T-cell (primary cell): ENCODE measurements around the gene CEP170B. TPM values are rescaled to one million over a fixed set of nuclear protein-coding genes. Genes with fewer than 3 reads are reported as not detected.
"Not testable (repeated sequence)": the region's sequence is repeated elsewhere in the genome, so short reads cannot be mapped to it uniquely, and the experiment has no call there.

Source experiments
- ATAC-seq, 4 experiments: fragments of 200-7000 bp in 3 of 4; fragments of 150-1000 bp in 1 of 4; cut with Tn5 transposase; replicated peaks in 1 of 4; 1 replicate in 3 of 4; 2 replicates in 1 of 4; pipeline ENCODE4 v1.10.0; 2021; ENCODE audit warnings: moderate library complexity in 3 of 4, mild to moderate bottlenecking in 2 of 4, moderate number of reproducible peaks in 1 of 4
- CTCF ChIA-PET, 2 donors: fragments of 300-600 bp; sonication (Branson Sonifier 250); formaldehyde crosslinking; loops; one replicate each; lab custom pipeline; 2022; ENCODE audit warnings: antibody characterized with exemption in 2 of 2; lab: Charles Lee
- POLR2A ChIA-PET, 2 donors: fragments of 300-600 bp; sonication (Branson Sonifier 250); formaldehyde crosslinking; loops; one replicate each; lab custom pipeline; 2022; ENCODE audit warnings: antibody characterized with exemption in 2 of 2; lab: Charles Lee
- DNase-seq, 35 experiments: peaks; one replicate each; pipeline versions ENCODE4 v3.0.0 to v3.0.0-alpha.2; 2013 to 2023
- H3K27ac ChIP-seq: one replicate; pipeline ENCODE4 v1.5.1; 2013; ENCODE audit warnings: low read length
- H3K27me3 ChIP-seq, 2 experiments: replicated peaks in 1 of 2; 1 replicate in 1 of 2; 2 replicates in 1 of 2; pipeline versions ENCODE4 v1.6.1 to v1.7.0; 2013; ENCODE audit warnings: low read length in 1 of 2, mixed read lengths in 1 of 2; ENCODE audit not compliant: control insufficient read depth in 2 of 2, insufficient read depth in 2 of 2; ENCODE audit errors: extremely low read depth in 1 of 2
- H3K36me3 ChIP-seq, 2 donors: 1 replicate in 1 of 2; 2 replicates in 1 of 2; pipeline versions ENCODE4 v1.6.1 to v1.7.0; 2013; ENCODE audit warnings: low read length in 1 of 2; ENCODE audit not compliant: control insufficient read depth in 2 of 2, insufficient read depth in 1 of 2; ENCODE audit errors: extremely low read depth in 1 of 2
- H3K4me1 ChIP-seq, 2 experiments: 1 replicate in 1 of 2; 2 replicates in 1 of 2; pipeline versions ENCODE4 v1.6.1 to v1.7.0; 2013; ENCODE audit warnings: low read length in 2 of 2, mixed read lengths in 1 of 2; ENCODE audit not compliant: insufficient read depth in 2 of 2, control insufficient read depth in 1 of 2; ENCODE audit errors: extremely low read depth in 1 of 2
- H3K4me3 ChIP-seq, 2 donors: 1 replicate in 1 of 2; 2 replicates in 1 of 2; pipeline versions ENCODE4 v1.5.1 to v1.7.0; 2013; ENCODE audit warnings: mild to moderate bottlenecking in 2 of 2, low read length in 1 of 2, moderate library complexity in 1 of 2; ENCODE audit not compliant: control insufficient read depth in 1 of 2; ENCODE audit errors: extremely low read depth in 1 of 2
- H3K9me3 ChIP-seq: 2 replicates; pipeline ENCODE4 v1.7.0; 2013
- H3K27ac Mint-ChIP-seq, 2 donors: one replicate each; pipeline ENCODE4 v1.8.0; 2020 to 2021; ENCODE audit warnings: mild to moderate bottlenecking in 2 of 2, mixed read lengths in 2 of 2
- H3K27me3 Mint-ChIP-seq, 2 donors: one replicate each; pipeline ENCODE4 v1.8.0; 2021 to 2022; ENCODE audit warnings: mixed read lengths in 2 of 2
- H3K36me3 Mint-ChIP-seq: one replicate; pipeline ENCODE4 v1.8.0; 2021; ENCODE audit warnings: mixed read lengths
- H3K4me1 Mint-ChIP-seq, 3 donors: one replicate each; pipeline ENCODE4 v1.8.0; 2020 to 2022; ENCODE audit warnings: mixed read lengths in 3 of 3, mild to moderate bottlenecking in 1 of 3
- H3K4me3 Mint-ChIP-seq, 3 donors: one replicate each; pipeline ENCODE4 v1.8.0; 2020 to 2022; ENCODE audit warnings: mild to moderate bottlenecking in 3 of 3, mixed read lengths in 3 of 3, moderate library complexity in 3 of 3
- H3K9me3 Mint-ChIP-seq, 3 donors: one replicate each; pipeline ENCODE4 v1.8.0; 2020 to 2022; ENCODE audit warnings: mixed read lengths in 3 of 3
- WGBS: methylation state at CpG from one replicate; pipeline ENCODE4 v1.1.5; 2013; ENCODE audit warnings: missing lambda C conversion rate; ENCODE audit not compliant: insufficient coverage; 5-methylcytosine and 5-hydroxymethylcytosine counted together
- total RNA-seq, 35 experiments: library from RNA in 6 of 35; stranded (reverse) in 6 of 35; fragments of 120-200 nt in 1 of 35; gene quantifications; one replicate each; pipeline versions ENCODE4 v1.2.1 to v1.2.4 and lab custom pipeline; 2013 to 2026

Gene CEP170B
- total RNA-seq, 5 donors from 2014 or later (not counting 1 experiment from before 2014, with no cell fraction given) = 2.8 to 11.2 (median 6.9) TPM

DNA sequence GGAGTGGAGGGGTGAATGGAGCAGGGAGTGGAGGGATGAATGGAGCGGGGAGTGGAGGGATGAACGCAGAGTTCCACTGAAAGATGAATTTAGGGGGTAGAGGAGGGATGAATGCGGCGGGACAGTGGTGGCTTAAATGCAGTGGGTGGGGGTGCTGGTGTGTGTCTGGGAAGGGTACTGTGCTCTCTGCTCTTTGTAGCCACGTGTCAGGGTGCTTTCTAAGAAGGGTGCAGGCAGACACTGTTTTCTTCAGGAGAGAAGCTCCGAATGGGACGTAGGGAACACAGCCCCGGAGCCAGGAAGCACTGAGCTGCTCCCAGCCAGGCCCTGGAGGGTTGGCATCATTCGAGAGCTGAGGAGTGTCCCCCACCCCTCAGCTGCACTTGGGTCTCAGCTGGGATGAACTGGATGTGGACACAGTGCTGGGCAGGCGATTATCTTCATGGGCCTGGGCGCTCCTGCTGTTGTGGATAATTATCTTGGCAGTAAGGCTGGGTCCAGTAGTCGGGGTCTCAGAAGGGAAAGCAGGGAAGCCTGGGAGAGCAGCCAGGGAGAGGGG, 9.5 kb upstream of the CEP170B start:
- CTCF ChIA-PET = no interaction called here
- no peaks in the 10 kb centered on the region for H3K4me1 Mint-ChIP-seq
- POLR2A ChIA-PET = no interaction called here
- Histone ChIP-seq H3K27me3 (peaks cover 0 to 25% of the 10 kb centered on the region in 2 experiments), H3K27ac (no peak overlapping the region), H3K36me3 (no peaks in the 10 kb centered on the region), H3K9me3 (no peaks in the 10 kb centered on the region), H3K4me1 (no peaks in the 10 kb centered on the region), H3K4me3 (no peak overlapping the region)
- DNase-seq (no peak), ATAC-seq (peak in 1 of 4 experiments; percentile 27)
- H3K27me3 Mint-ChIP-seq = peaks cover 8 to 12% of the 10 kb centered on the region in 2 donors
- no peaks in the 10 kb centered on the region for H3K36me3 Mint-ChIP-seq
- H3K27ac Mint-ChIP-seq = no peak overlapping the region
- no peak overlapping the region for H3K4me3 Mint-ChIP-seq
- WGBS = 75% methylated on average over 8 of the region's 12 CpGs
- H3K9me3 Mint-ChIP-seq = no peaks in the 10 kb centered on the region

DNA sequence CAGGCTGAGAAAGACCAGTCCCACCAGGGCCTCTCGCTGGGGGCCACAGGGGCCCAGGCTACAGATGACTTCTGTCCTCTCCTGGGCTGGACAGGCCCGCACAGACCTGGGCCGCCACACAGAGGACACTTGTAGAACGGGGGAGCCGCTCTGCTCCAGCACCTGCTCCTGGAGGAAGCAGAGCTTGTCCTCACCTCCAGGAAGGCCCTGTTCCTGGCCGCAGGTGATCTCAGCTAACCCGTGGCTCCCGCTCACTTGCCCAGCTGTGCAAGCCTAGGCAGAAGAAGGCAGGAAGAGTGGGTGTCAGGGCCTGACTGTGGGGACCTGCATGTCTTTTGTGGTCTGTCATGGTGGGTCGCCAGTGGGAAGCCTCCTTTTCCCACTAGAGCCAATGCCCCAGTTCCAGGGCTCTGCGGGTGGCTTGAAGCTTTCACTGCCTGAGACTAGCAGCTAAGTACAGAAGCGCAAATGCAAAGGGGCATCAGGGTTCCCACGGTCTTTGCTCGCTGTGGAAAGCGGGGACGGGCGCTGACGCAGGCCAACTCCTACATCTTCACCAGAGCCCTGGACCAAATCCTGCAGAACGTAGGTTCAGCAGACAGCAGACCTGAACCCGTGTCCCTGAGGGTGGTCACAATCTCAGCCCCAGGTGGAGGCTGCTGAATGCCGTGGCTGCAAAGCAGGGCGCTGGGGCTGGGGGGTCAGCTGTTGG, 8.8 kb upstream of the CEP170B start:
- no peaks in the 10 kb centered on the region for H3K9me3 Mint-ChIP-seq
- no peaks in the 10 kb centered on the region for H3K36me3 Mint-ChIP-seq
- WGBS = 79% methylated on average over 17 of the region's 21 CpGs
- H3K4me1 Mint-ChIP-seq = no peaks in the 10 kb centered on the region
- Histone ChIP-seq H3K27ac (no peak overlapping the region), H3K4me1 (no peaks in the 10 kb centered on the region), H3K36me3 (no peaks in the 10 kb centered on the region), H3K27me3 (peaks cover 0 to 22% of the 10 kb centered on the region in 2 experiments), H3K4me3 (no peak overlapping the region), H3K9me3 (no peaks in the 10 kb centered on the region)
- peaks cover 8% of the 10 kb centered on the region in 2 donors for H3K27me3 Mint-ChIP-seq
- ATAC-seq (no peak), DNase-seq (no peak)
- no peak overlapping the region for H3K27ac Mint-ChIP-seq
- no peak overlapping the region for H3K4me3 Mint-ChIP-seq
- ChIA-PET CTCF (no interaction called here), POLR2A (no interaction called here)

DNA sequence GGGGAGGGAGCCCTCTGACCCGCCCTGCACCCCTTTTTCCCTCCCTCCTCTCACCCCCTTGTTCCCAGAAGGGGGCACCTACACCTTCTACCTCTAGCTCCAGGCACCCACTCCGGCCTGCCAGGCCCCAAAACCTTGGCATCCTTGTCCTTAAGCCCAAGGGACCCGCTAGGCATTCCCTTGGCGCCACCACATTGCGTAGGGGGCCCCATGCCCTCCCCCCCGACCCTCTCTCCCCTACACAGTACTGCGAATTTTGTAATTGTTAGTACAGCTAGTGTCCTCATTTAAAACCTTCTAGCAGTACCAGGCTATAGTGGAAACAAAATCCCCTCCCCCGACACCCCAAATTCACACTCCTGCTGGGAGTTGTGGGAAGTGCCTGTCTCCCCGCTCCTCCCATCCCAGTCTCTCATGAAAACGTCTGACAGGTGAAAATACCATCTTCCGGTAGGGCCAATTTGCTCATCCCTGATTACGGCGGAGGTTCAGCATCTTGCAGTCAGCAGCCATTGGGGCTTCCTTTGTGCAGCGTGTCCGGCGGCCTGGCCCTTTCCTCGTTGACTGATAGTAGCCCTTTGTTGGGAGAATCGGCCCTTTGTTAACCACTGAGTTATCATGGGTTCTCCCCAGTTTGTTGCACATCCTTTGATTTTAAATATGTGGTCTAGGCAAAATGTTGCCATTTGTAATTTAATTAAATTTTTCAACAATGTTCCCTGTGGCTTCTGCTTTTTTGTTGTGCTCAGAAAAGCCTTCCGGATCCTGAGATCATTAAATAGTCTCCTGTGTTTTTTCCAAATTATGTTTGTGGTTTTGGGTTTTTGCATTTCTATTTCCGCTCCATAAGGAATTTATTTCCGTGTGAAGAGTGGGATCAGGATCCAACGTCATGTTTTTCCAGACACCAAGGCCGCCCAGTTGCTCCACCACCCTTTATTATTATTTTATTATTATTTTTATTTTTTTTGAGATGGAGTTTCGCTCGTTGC, 7.9 kb upstream of the CEP170B start:
- H3K4me1 Mint-ChIP-seq = no peaks in the 10 kb centered on the region
- ChIA-PET CTCF (no interaction called here), POLR2A (no interaction called here)
- no peaks in the 10 kb centered on the region for H3K36me3 Mint-ChIP-seq
- Histone ChIP-seq H3K4me3 (no peak overlapping the region), H3K27ac (no peak overlapping the region), H3K27me3 (peaks cover 0 to 16% of the 10 kb centered on the region in 2 experiments), H3K9me3 (no peaks in the 10 kb centered on the region), H3K4me1 (no peaks in the 10 kb centered on the region), H3K36me3 (no peaks in the 10 kb centered on the region)
- no peak overlapping the region for H3K27ac Mint-ChIP-seq
- no peaks in the 10 kb centered on the region for H3K9me3 Mint-ChIP-seq
- DNase-seq = peak in 1 of 35 experiments; percentile 12
- peaks cover 6 to 7% of the 10 kb centered on the region in 2 donors for H3K27me3 Mint-ChIP-seq
- no peak for ATAC-seq
- 66% methylated on average over 9 of the region's 25 CpGs for WGBS
- no peak overlapping the region for H3K4me3 Mint-ChIP-seq

DNA sequence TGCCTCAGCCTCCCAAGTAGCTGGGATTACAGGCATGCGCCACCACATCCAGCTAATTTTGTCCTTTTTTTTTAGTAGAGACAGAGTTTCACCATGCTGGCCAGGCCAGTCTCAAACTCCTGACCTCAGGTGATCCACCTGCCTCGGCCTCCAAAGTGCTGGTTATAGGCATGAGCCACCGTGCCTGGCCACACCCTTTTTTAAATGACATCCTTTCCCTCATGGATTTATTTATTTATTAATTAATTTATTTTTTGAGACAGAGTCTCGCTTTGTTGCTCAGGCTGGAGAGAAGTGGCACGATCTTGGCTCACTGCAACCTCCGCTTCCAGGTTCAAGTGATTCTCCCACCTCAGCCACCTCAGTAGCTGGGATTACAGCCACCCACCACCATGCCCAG, 7.1 kb upstream of the CEP170B start:
- CTCF ChIA-PET, ATAC-seq, H3K27ac Mint-ChIP-seq, H3K4me3 ChIP-seq, H3K36me3 ChIP-seq, H3K9me3 Mint-ChIP-seq, H3K4me3 Mint-ChIP-seq, H3K4me1 ChIP-seq, POLR2A ChIA-PET, H3K4me1 Mint-ChIP-seq, H3K27ac ChIP-seq, DNase-seq, H3K27me3 Mint-ChIP-seq, H3K9me3 ChIP-seq, H3K36me3 Mint-ChIP-seq: not testable (repeated sequence)
- H3K27me3 ChIP-seq = peaks cover 0 to 10% of the 10 kb centered on the region in 2 experiments
- 100% methylated on average over 1 of the region's 6 CpGs for WGBS

DNA sequence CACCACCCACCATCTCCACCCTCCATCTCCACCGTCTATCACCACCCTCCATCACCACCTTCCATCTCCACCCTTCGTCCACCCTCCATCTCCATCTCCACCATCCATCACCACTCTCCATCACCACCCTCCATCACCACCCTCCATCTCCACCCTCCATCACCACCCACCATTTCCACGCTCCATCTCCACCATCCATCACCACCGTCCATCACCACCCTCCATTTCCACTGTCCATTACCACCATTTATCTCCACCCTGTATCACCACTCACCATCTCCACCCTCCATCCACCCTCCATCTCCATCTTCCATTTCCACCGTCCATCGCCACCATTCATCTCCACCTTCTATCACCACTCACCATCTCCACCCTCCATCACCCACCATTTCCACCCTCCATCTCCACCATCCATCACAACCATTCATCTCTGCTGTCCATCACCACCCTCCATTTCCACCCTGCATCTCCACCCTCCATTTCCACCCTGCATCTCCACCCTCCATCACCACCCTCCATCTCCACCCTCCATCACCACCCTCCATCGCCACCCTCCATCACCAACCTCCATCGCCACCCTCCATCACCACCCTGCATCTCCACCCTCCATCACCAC, 6.1 kb upstream of the CEP170B start:
- no peaks in the 10 kb centered on the region for H3K36me3 Mint-ChIP-seq
- H3K27me3 ChIP-seq = peaks cover 0 to 12% of the 10 kb centered on the region in 2 experiments
- H3K4me1 ChIP-seq = peaks cover 0 to 1% of the 10 kb centered on the region in 2 experiments
- ChIA-PET CTCF (no interaction called here), POLR2A (no interaction called here)
- DNase-seq (peak in 1 of 35 experiments; percentile 17), ATAC-seq (no peak)
- no peaks in the 10 kb centered on the region for H3K9me3 ChIP-seq
- no peak overlapping the region for H3K27ac Mint-ChIP-seq
- H3K9me3 Mint-ChIP-seq = no peaks in the 10 kb centered on the region
- H3K27ac ChIP-seq = no peak overlapping the region
- WGBS = 76% methylated on average over 8 of the region's 8 CpGs
- no peaks in the 10 kb centered on the region for H3K27me3 Mint-ChIP-seq
- H3K4me3 ChIP-seq = no peak overlapping the region
- peaks cover 0 to 2% (median 0%) of the 10 kb centered on the region in 3 donors for H3K4me1 Mint-ChIP-seq
- no peaks in the 10 kb centered on the region for H3K36me3 ChIP-seq
- H3K4me3 Mint-ChIP-seq = no peak overlapping the region

DNA sequence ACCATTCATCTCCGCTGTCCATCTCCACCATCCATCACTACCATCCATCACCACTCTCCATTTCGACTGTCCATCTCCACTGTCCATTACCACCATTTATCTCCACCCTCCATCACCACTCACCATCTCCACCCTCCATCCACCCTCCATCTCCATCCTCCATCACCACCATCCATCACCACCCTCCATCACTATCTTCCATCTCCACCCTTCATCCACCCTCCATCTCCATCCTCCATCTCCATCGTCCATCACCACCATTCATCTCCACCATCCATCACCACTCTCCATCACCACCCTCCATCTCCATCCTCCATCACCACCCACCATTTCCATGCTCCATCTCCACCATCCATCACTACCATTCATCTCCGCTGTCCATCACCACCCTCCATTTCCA, 5.2 kb upstream of the CEP170B start:
- ATAC-seq (no peak), DNase-seq (no peak)
- Mint-ChIP-seq H3K4me3 (no peak overlapping the region), H3K27me3 (no peaks in the 10 kb centered on the region), H3K27ac (no peak overlapping the region), H3K4me1 (peaks cover 0 to 5% (median 0%) of the 10 kb centered on the region in 3 donors), H3K9me3 (no peaks in the 10 kb centered on the region), H3K36me3 (no peaks in the 10 kb centered on the region)
- H3K36me3 ChIP-seq = no peaks in the 10 kb centered on the region
- no peaks in the 10 kb centered on the region for H3K9me3 ChIP-seq
- WGBS = 96% methylated on average over 4 of the region's 4 CpGs
- peaks cover 0 to 10% of the 10 kb centered on the region in 2 experiments for H3K4me1 ChIP-seq
- H3K4me3 ChIP-seq = no peak overlapping the region
- ChIA-PET POLR2A (no interaction called here), CTCF (no interaction called here)
- H3K27ac ChIP-seq = no peak overlapping the region
- H3K27me3 ChIP-seq = peaks cover 0 to 19% of the 10 kb centered on the region in 2 experiments
